ENCODE data around the gene GDF11. TPM values are rescaled to one million over a fixed set of nuclear protein-coding genes. Genes with fewer than 3 reads are reported as not detected.

GDF11 gene
- total and polyA plus RNA-seq, 2 of the 8 experiments (the other 6 are each of a cell fraction or from before 2014, with no cell fraction given), result 12.1 to 15.1 TPM

GRCh38 chr12:55733021-55733555 lies 9.8 kb upstream of the GDF11 start:
- H3K4me3 ChIP-seq (ENCODE audit: extremely low read depth in 1 of 4, insufficient read depth in 2 of 4, low read depth in 3 of 4, low read length in 4 of 4), result no peak overlapping the region
- H4K8ac ChIP-seq (ENCODE audit: extremely low read depth, insufficient read depth, low read length), result no peak overlapping the region; the same call in 1 of the 2 replicates
- H2BK20ac ChIP-seq (ENCODE audit: low read length), result no peak overlapping the region
- peaks cover 10% of the 10 kb centered on the region for H3K23me2 ChIP-seq (ENCODE audit: low read depth, low read length)
- no peak overlapping the region for H2BK5ac ChIP-seq (ENCODE audit: low read depth, low read length)
- no peaks in the 10 kb centered on the region for H3K9me3 ChIP-seq (ENCODE audit: insufficient read depth in 2 of 2, low read depth in 1 of 2, low read length in 1 of 2)
- POLR2A ChIA-PET (ENCODE audit: partially characterized antibody), result interaction anchor here (1.6 to 34.1 kb wide), 4 partner anchors 9 to 33 kb away, joined by 6 to 809 read pairs (median 56); partner anchors contain the start of genes BLOC1S1 and RDH5
- no peaks in the 10 kb centered on the region for H3K27me3 ChIP-seq (replicated peaks in 1 of 4; ENCODE audit: control insufficient read depth in 3 of 4, extremely low read depth in 1 of 4, insufficient read depth in 3 of 4, low read length in 3 of 4)
- no peak overlapping the region for H2AK5ac ChIP-seq (ENCODE audit: low read depth, low read length)
- no peak overlapping the region for H3K9ac ChIP-seq (replicated peaks in 1 of 4; ENCODE audit: extremely low read depth in 1 of 4, low read depth in 3 of 4, low read length in 3 of 4)
- no peaks in the 10 kb centered on the region for H3K36me3 ChIP-seq (ENCODE audit: control insufficient read depth in 2 of 4, insufficient read depth in 4 of 4, low read length in 3 of 4)
- peaks cover 0 to 1% of the 10 kb centered on the region in 2 experiments; a peak in 2 of 4 replicates for H3K79me2 ChIP-seq (ENCODE audit: control insufficient read depth in 1 of 2, insufficient read depth in 2 of 2, low read length in 2 of 2)
- H3K56ac ChIP-seq (replicated peaks; ENCODE audit: insufficient read length, low read depth, low read length), result no peak overlapping the region
- no peak for FAIRE-seq
- no peak overlapping the region for H3K4ac ChIP-seq (replicated peaks; ENCODE audit: insufficient read length, low read depth, low read length)
- no peak overlapping the region for H2BK15ac ChIP-seq (ENCODE audit: low read length)
- no peak overlapping the region for H3K23ac ChIP-seq (ENCODE audit: insufficient read length)
- H3K18ac ChIP-seq (ENCODE audit: extremely low read depth, low read length), result no peak overlapping the region
- peaks cover 0 to 17% (median 9%) of the 10 kb centered on the region in 4 experiments; a peak in 5 of 7 replicates for H3K4me1 ChIP-seq (replicated peaks in 1 of 4; ENCODE audit: control insufficient read depth in 3 of 4, insufficient read depth in 4 of 4, low read length in 3 of 4)
- no peak overlapping the region for H4K91ac ChIP-seq (replicated peaks; ENCODE audit: insufficient read length, low read length)
- no peaks in the 10 kb centered on the region for H3K79me1 ChIP-seq (ENCODE audit: low read depth, low read length)
- H2BK120ac ChIP-seq (replicated peaks; ENCODE audit: low read depth, low read length), result no peak overlapping the region
- CTCF ChIA-PET (ENCODE audit: partially characterized antibody), result interaction anchor here (0.7 to 10.7 kb wide), 4 partner anchors 12 to 1294 kb away, joined by 3 to 229 read pairs (median 95); partner anchors contain the start of genes BLOC1S1 and RDH5
- DNase-seq (ENCODE audit: low read depth in 1 of 2, low spot score in 2 of 2), result no peak
- no peak overlapping the region for H2BK12ac ChIP-seq (ENCODE audit: low read depth, low read length)
- no peak overlapping the region for H3K27ac ChIP-seq (ENCODE audit: low read depth, low read length)
- WGBS, 2 experiments (ENCODE audit: extremely low coverage in 1 of 2, insufficient coverage in 1 of 2, insufficient read length in 1 of 2, insufficient replicate concordance in 2 of 2, low coverage in 1 of 2, low lambda C conversion rate in 2 of 2, missing lambda C conversion rate in 1 of 2), result 93% methylated on average over 13 of the region's 14 CpGs; no CpG with 5 or more reads in 1 of the 2 experiments
- no peaks in the 10 kb centered on the region for H4K20me1 ChIP-seq (replicated peaks in 1 of 2; ENCODE audit: control insufficient read depth in 1 of 2, insufficient read depth in 2 of 2, low read length in 2 of 2)
- H3K14ac ChIP-seq (ENCODE audit: insufficient read length), result no peak overlapping the region
- no peak overlapping the region for H2AFZ ChIP-seq (ENCODE audit: low read length)
- no peak overlapping the region for H4K5ac ChIP-seq (ENCODE audit: insufficient read length, low read depth, low read length)
- H3K4me2 ChIP-seq (ENCODE audit: insufficient read depth in 1 of 2, low read depth in 2 of 2, low read length in 2 of 2), result no peak overlapping the region
- no peak for TF ChIP-seq POLR2AphosphoS5 (IDR thresholded peaks at IDR 0.05; ENCODE audit: low read depth, low read length)
- no peak for TF ChIP-seq RBBP5 (IDR thresholded peaks at IDR 0.05; ENCODE audit: borderline replicate concordance, low read depth, low read length)
- TF ChIP-seq SIN3A (conservative IDR thresholded peaks at IDR 0.05 in 1 of 2, IDR thresholded peaks at IDR 0.05 in 1 of 2; ENCODE audit: low read depth in 1 of 2, low read length in 2 of 2), result no peak
- no peak for TF ChIP-seq CBX5 (IDR thresholded peaks at IDR 0.05; ENCODE audit: low read depth, low read length)

Data from H1 (cell line).